Fibroblast of lung (primary cell): Measurements from ENCODE around the gene CARD8.
A peak's percentile ranks its signal among the peaks of the same experiment; 100 is the strongest.

ENCODE experiments used
- EZH2 ChIP-seq: IDR thresholded peaks from 2 replicates; pipeline ENCODE4 v1.5.1; 2012; ENCODE audit warnings: low read length, control low read depth, mild to moderate bottlenecking; ENCODE audit errors: missing control alignments
- TF ChIP-seq, protein P1 (sequence below), 2 donors: IDR thresholded peaks in 1 of 2; conservative IDR thresholded peaks in 1 of 2; 1 replicate in 1 of 2; 2 replicates in 1 of 2; pipeline ENCODE4 v1.5.1; 2011 to 2012; ENCODE audit warnings: low read length in 2 of 2, control low read depth in 1 of 2, inconsistent platforms in 1 of 2, low read depth in 1 of 2, mild to moderate bottlenecking in 1 of 2

DNA sequence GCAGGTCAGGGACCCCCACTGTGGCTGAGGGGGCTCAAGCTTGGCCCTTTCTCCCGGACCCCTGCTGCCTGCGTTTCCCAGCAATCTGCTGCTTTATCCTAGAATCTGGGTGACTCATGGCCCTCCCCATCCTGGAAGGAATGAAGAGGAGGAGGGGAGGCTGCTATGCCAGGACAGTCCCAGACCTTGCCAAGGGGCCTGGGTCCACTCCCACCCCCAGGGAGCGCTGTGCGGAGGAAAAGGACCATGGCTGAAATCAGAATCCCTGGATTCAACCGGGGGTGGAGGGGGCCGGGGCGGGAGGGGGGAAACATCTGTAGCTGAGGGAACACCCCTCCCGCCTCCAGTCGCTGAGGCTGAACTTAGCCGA lies 34.7 kb upstream of the CARD8 start:
- no peak for TF ChIP-seq EZH2
- TF ChIP-seq, protein P1, sequence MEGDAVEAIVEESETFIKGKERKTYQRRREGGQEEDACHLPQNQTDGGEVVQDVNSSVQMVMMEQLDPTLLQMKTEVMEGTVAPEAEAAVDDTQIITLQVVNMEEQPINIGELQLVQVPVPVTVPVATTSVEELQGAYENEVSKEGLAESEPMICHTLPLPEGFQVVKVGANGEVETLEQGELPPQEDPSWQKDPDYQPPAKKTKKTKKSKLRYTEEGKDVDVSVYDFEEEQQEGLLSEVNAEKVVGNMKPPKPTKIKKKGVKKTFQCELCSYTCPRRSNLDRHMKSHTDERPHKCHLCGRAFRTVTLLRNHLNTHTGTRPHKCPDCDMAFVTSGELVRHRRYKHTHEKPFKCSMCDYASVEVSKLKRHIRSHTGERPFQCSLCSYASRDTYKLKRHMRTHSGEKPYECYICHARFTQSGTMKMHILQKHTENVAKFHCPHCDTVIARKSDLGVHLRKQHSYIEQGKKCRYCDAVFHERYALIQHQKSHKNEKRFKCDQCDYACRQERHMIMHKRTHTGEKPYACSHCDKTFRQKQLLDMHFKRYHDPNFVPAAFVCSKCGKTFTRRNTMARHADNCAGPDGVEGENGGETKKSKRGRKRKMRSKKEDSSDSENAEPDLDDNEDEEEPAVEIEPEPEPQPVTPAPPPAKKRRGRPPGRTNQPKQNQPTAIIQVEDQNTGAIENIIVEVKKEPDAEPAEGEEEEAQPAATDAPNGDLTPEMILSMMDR (conservative IDR thresholded peaks at IDR 0.05 in 1 of 2, IDR thresholded peaks at IDR 0.05 in 1 of 2; ENCODE audit: low read depth in 1 of 2, low read length in 2 of 2): peak; percentile 26 to 27
